Liver (tissue), 9 donors: ENCODE measurements around the gene BRSK2. TPM values are rescaled to one million over a fixed set of nuclear protein-coding genes. Genes with fewer than 3 reads are reported as not detected.

Experiments used
- DNase-seq: peaks from one replicate; pipeline ENCODE4 v3.0.0-alpha.2; 2017; ENCODE audit warnings: low spot score
- H3K27ac ChIP-seq, 2 donors: one replicate each; pipeline ENCODE4 v1.7.0; 2013; ENCODE audit warnings: inconsistent platforms in 2 of 2, low read length in 2 of 2, control low read depth in 1 of 2, low read depth in 1 of 2, mild to moderate bottlenecking in 1 of 2
- H3K27me3 ChIP-seq, 4 donors: one replicate each; pipeline versions ENCODE4 v1.6.1 to v1.7.0; 2013; ENCODE audit warnings: low read length in 3 of 4, inconsistent platforms in 1 of 4, mild to moderate bottlenecking in 1 of 4, moderate library complexity in 1 of 4; ENCODE audit not compliant: control insufficient read depth in 4 of 4, insufficient read depth in 4 of 4
- H3K36me3 ChIP-seq, 4 donors: one replicate each; pipeline versions ENCODE4 v1.6.1 to v1.7.0; 2013; ENCODE audit warnings: low read length in 3 of 4, mild to moderate bottlenecking in 3 of 4, low read depth in 1 of 4, moderate library complexity in 1 of 4; ENCODE audit not compliant: control insufficient read depth in 4 of 4, insufficient read depth in 3 of 4
- H3K4me1 ChIP-seq, 4 donors: one replicate each; pipeline versions ENCODE4 v1.6.1 to v1.7.0; 2013; ENCODE audit warnings: low read length in 3 of 4, mild to moderate bottlenecking in 3 of 4, moderate library complexity in 1 of 4; ENCODE audit not compliant: control insufficient read depth in 4 of 4, insufficient read depth in 4 of 4
- H3K4me3 ChIP-seq, 3 donors: one replicate each; pipeline versions ENCODE4 v1.6.1 to v1.7.0; 2013; ENCODE audit warnings: low read length in 3 of 3, control low read depth in 1 of 3, low read depth in 1 of 3, mild to moderate bottlenecking in 1 of 3
- H3K9ac ChIP-seq, 2 donors: one replicate each; pipeline ENCODE4 v1.7.0; 2013; ENCODE audit warnings: low read length in 2 of 2, mild to moderate bottlenecking in 2 of 2, moderate library complexity in 2 of 2, control low read depth in 1 of 2, low read depth in 1 of 2
- H3K9me3 ChIP-seq, 4 donors: one replicate each; pipeline versions ENCODE4 v1.6.1 to v1.7.0; 2013; ENCODE audit warnings: low read length in 3 of 4; ENCODE audit not compliant: control insufficient read depth in 4 of 4
- ATF3 ChIP-seq: IDR thresholded peaks from 2 replicates; pipeline ENCODE4 v1.6.1; 2016; ENCODE audit warnings: antibody characterized with exemption
- CTCF ChIP-seq: fragments of 150-350 bp; IDR thresholded peaks from 2 replicates; pipeline ENCODE4 v1.5.1; 2017; ENCODE audit warnings: improper control_type of control experiment, low read depth, low read length; ENCODE audit not compliant: missing input control
- EGR1 ChIP-seq, 2 donors: IDR thresholded peaks; 2 replicates each; pipeline ENCODE4 v1.6.1; 2016 to 2018; ENCODE audit warnings: antibody characterized with exemption in 2 of 2, low read depth in 2 of 2
- FOXA2 ChIP-seq: IDR thresholded peaks from 2 replicates; pipeline ENCODE4 v1.6.1; 2016; ENCODE audit warnings: antibody characterized with exemption
- GABPA ChIP-seq, 2 donors: IDR thresholded peaks in 1 of 2; conservative IDR thresholded peaks in 1 of 2; 2 replicates each; pipeline ENCODE4 v1.6.1; 2016; ENCODE audit warnings: antibody characterized with exemption in 2 of 2, mild to moderate bottlenecking in 1 of 2, moderate library complexity in 1 of 2
- HNF4A ChIP-seq, 2 donors: conservative IDR thresholded peaks; 2 replicates each; pipeline ENCODE4 v1.6.1; 2016; ENCODE audit warnings: antibody characterized with exemption in 2 of 2, mild to moderate bottlenecking in 2 of 2
- HNF4G ChIP-seq: IDR thresholded peaks from 2 replicates; pipeline ENCODE4 v1.6.1; 2016; ENCODE audit warnings: antibody characterized with exemption
- JUND ChIP-seq, 2 donors: IDR thresholded peaks; 2 replicates each; pipeline ENCODE4 v1.6.1; 2016; ENCODE audit warnings: antibody characterized with exemption in 2 of 2
- MAX ChIP-seq: IDR thresholded peaks from 2 replicates; pipeline ENCODE4 v1.6.1; 2016; ENCODE audit warnings: antibody characterized with exemption
- NR2F2 ChIP-seq: IDR thresholded peaks from 2 replicates; pipeline ENCODE4 v1.6.1; 2016; ENCODE audit warnings: antibody characterized with exemption
- RAD21 ChIP-seq, 2 donors: IDR thresholded peaks; 2 replicates each; pipeline ENCODE4 v1.6.1; 2016; ENCODE audit warnings: antibody characterized with exemption in 2 of 2, mild to moderate bottlenecking in 2 of 2
- REST ChIP-seq: IDR thresholded peaks from 2 replicates; pipeline ENCODE4 v1.6.1; 2016; ENCODE audit warnings: antibody characterized with exemption, mild to moderate bottlenecking
- SP1 ChIP-seq: IDR thresholded peaks from 2 replicates; pipeline ENCODE4 v1.6.1; 2018; ENCODE audit warnings: antibody characterized with exemption, mild to moderate bottlenecking
- TAF1 ChIP-seq: conservative IDR thresholded peaks from 2 replicates; pipeline ENCODE4 v1.6.1; 2016; ENCODE audit warnings: antibody characterized with exemption, mild to moderate bottlenecking
- YY1 ChIP-seq: IDR thresholded peaks from 2 replicates; pipeline ENCODE4 v1.6.1; 2016; ENCODE audit warnings: antibody characterized with exemption, mild to moderate bottlenecking
- WGBS: extraction: QIAGEN DNeasy Blood & Tissue Kit; methylation state at CpG from one replicate; pipeline ENCODE4 v1.1.7; 2013; 5-methylcytosine and 5-hydroxymethylcytosine counted together
- polyA plus RNA-seq, 2 donors: library from polyadenylated mRNA; stranded (reverse) in 1 of 2; unstranded in 1 of 2; fragments of 200-250 nt in 1 of 2; fragments of >200 nt in 1 of 2; fragmentation: Nextera tagmentation in 1 of 2; extraction: Ambion mirVana in 1 of 2; gene quantifications; one replicate each; pipeline versions ENCODE4 v1.2.1 to v1.2.3, GENCODE V29; 2013 to 2015
- total RNA-seq, 2 donors: library from RNA; depleted of rRNA; stranded (reverse); fragments of >200 nt; gene quantifications; one replicate each; pipeline ENCODE4 v1.2.3, GENCODE V29; 2014
- donor health status: healthy.
- donor health status: healthy.
- donor health status: healthy.
- donor health status: healthy.
- donor health status: healthy.

The BRSK2 gene
- total and polyA plus RNA-seq, 4 donors = 0.05 to 0.17 TPM; not detected in 2

- no peak overlapping the region for H3K4me3 ChIP-seq
- H3K27ac ChIP-seq = no peak overlapping the region
- H3K9ac ChIP-seq = no peak overlapping the region
- H3K9me3 ChIP-seq = no peaks in the 10 kb centered on the region
- no peak for TF ChIP-seq FOXA2
- no peak for TF ChIP-seq MAX
- TF ChIP-seq GABPA (IDR thresholded peaks at IDR 0.05 in 1 of 2, conservative IDR thresholded peaks at IDR 0.05 in 1 of 2) = no peak
- TF ChIP-seq HNF4G = no peak
- TF ChIP-seq HNF4A (conservative IDR thresholded peaks at IDR 0.05) = no peak
- TF ChIP-seq ATF3 = no peak
- no peak for TF ChIP-seq YY1
- TF ChIP-seq REST = no peak
- no peak for TF ChIP-seq CTCF
- TF ChIP-seq SP1 = no peak
- 96% methylated on average over 12 of the region's 12 CpGs for WGBS
- no peaks in the 10 kb centered on the region for H3K27me3 ChIP-seq
- no peaks in the 10 kb centered on the region for H3K4me1 ChIP-seq
- peaks cover 10 to 62% (median 19%) of the 10 kb centered on the region in 4 donors for H3K36me3 ChIP-seq
- DNase-seq = no peak
Measured at GRCh38 chr11:1475841-1476240, 86.1 kb downstream of the BRSK2 start.

- peaks cover 10 to 55% (median 19%) of the 10 kb centered on the region in 4 donors for H3K36me3 ChIP-seq
- 85% methylated on average over 20 of the region's 20 CpGs for WGBS
- no peak for TF ChIP-seq HNF4G
- TF ChIP-seq YY1 = no peak
- no peak for TF ChIP-seq HNF4A (conservative IDR thresholded peaks at IDR 0.05)
- TF ChIP-seq REST = no peak
- TF ChIP-seq EGR1 (IDR thresholded peaks at IDR 0.05; ENCODE audit: low read depth in 2 of 2) = no peak
- no peak for TF ChIP-seq NR2F2
- no peak for TF ChIP-seq TAF1
- TF ChIP-seq SP1 = no peak
- TF ChIP-seq GABPA (IDR thresholded peaks at IDR 0.05 in 1 of 2, conservative IDR thresholded peaks at IDR 0.05 in 1 of 2) = no peak
- no peak for TF ChIP-seq CTCF
- no peak for TF ChIP-seq JUND (IDR thresholded peaks at IDR 0.05)
- TF ChIP-seq MAX = no peak
- TF ChIP-seq RAD21 (IDR thresholded peaks at IDR 0.05) = no peak
- TF ChIP-seq ATF3 = no peak
Measured at GRCh38 chr11:1476940-1477736, 87.4 kb downstream of the BRSK2 start.

More at GRCh38 chr11:1476940-1477736, 87.4 kb downstream of the BRSK2 start:
- Histone ChIP-seq H3K27ac (no peak overlapping the region), H3K4me3 (no peak overlapping the region), H3K4me1 (no peaks in the 10 kb centered on the region), H3K9me3 (no peaks in the 10 kb centered on the region), H3K27me3 (no peaks in the 10 kb centered on the region), H3K9ac (no peak overlapping the region)
- no peak for DNase-seq
